HCT116 (cell line): ENCODE results near the gene ATP8A2. TPM values are rescaled to one million over a fixed set of nuclear protein-coding genes. Genes with fewer than 3 reads are reported as not detected.

Experiments used
- ATAC-seq: fragments of 200-7000 bp; cut with Tn5 transposase; 2 replicates; pipeline ENCODE4 v1.9.1; 2020; ENCODE audit warnings: mild to moderate bottlenecking, moderate library complexity
- BruUV-seq: library from RNA; stranded (reverse); fragments of 400-500 nt; replicated peaks from 2 replicates; lab custom pipeline; 2021; lab: Mats Ljungman, UMichigan
- CTCF ChIA-PET: fragments of 300-600 bp; sonication (Branson Sonifier 250); formaldehyde crosslinking; loops from one replicate; lab custom pipeline; 2021; ENCODE audit warnings: antibody characterized with exemption; lab: Charles Lee
- POLR2A ChIA-PET: fragments of 300-600, 350-600 bp; sonication (Branson Sonifier 250); formaldehyde crosslinking; loops from one replicate; lab custom pipeline; 2021; ENCODE audit warnings: antibody characterized with exemption; lab: Charles Lee
- RAD21 ChIA-PET, 2 experiments: fragments of 300-600 bp; sonication (Branson Sonifier 250); formaldehyde crosslinking; loops; one replicate each; lab custom pipeline; 2023; ENCODE audit warnings: low total read pairs in 2 of 2; ENCODE audit not compliant: uncharacterized antibody in 2 of 2, unreplicated experiment in 2 of 2, low non-redundant PET in 1 of 2; lab: Charles Lee
- DNase-seq: peaks from one replicate; pipeline ENCODE4 v3.0.0-alpha.2; 2010; ENCODE audit warnings: low read depth, low spot score
- H2AFZ ChIP-seq: fragments of 200-600 bp; shearing (Covaris generic), sonication (generic); 2 replicates; pipeline ENCODE4 v1.6.1; 2017; ENCODE audit warnings: low read depth, mixed run types, mixed read lengths, antibody characterized with exemption, low read length; ENCODE audit not compliant: poor library complexity, severe bottlenecking
- H3K27ac ChIP-seq: 2 replicates; pipeline ENCODE4 v1.5.1; 2012; ENCODE audit warnings: low read depth, low read length
- H3K27me3 ChIP-seq: fragments of 200-600 bp; sonication (generic); 2 replicates; pipeline ENCODE4 v1.6.1; 2016; ENCODE audit warnings: mixed run types, low read length, mixed read lengths; ENCODE audit not compliant: insufficient read depth
- H3K36me3 ChIP-seq, 2 experiments: fragments of 200-500 bp in 1 of 2; fragments of 200-600 bp in 1 of 2; sonication (Bioruptor generic) in 1 of 2; sonication (generic) in 1 of 2; 2 replicates each; pipeline versions ENCODE4 v1.5.1 to v1.6.1; 2014 to 2016; ENCODE audit warnings: low read length in 2 of 2, inconsistent platforms in 1 of 2, mixed read lengths in 1 of 2, mixed run types in 1 of 2; ENCODE audit not compliant: insufficient read depth in 2 of 2, control insufficient read depth in 1 of 2
- H3K4me1 ChIP-seq, 2 experiments: fragments of 200-600 bp in 1 of 2; sonication (generic) in 1 of 2; 2 replicates each; pipeline versions ENCODE4 v1.5.1 to v1.6.1; 2012 to 2017; ENCODE audit warnings: low read length in 2 of 2, inconsistent platforms in 1 of 2, mild to moderate bottlenecking in 1 of 2, mixed read lengths in 1 of 2, mixed run types in 1 of 2, moderate library complexity in 1 of 2; ENCODE audit not compliant: insufficient read depth in 2 of 2, control insufficient read depth in 1 of 2
- H3K4me2 ChIP-seq: fragments of 200-600 bp; sonication (generic); 2 replicates; pipeline ENCODE4 v1.6.1; 2017; ENCODE audit warnings: mixed run types, low read length, mixed read lengths
- H3K4me3 ChIP-seq, 2 experiments: fragments of 200-600 bp in 1 of 2; sonication (generic) in 1 of 2; replicated peaks in 1 of 2; 2 replicates each; pipeline ENCODE4 v1.5.1; 2011 to 2016; ENCODE audit warnings: low read length in 2 of 2, control low read depth in 1 of 2, low read depth in 1 of 2, mild to moderate bottlenecking in 1 of 2, mixed read lengths in 1 of 2, mixed run types in 1 of 2
- H3K79me2 ChIP-seq: fragments of 200-600 bp; sonication (generic); 2 replicates; pipeline ENCODE4 v1.6.1; 2017; ENCODE audit warnings: mild to moderate bottlenecking, mixed run types, low read length, moderate library complexity, mixed read lengths; ENCODE audit not compliant: insufficient read depth
- H3K9ac ChIP-seq: fragments of 200-600 bp; sonication (generic); 2 replicates; pipeline ENCODE4 v1.6.1; 2016; ENCODE audit warnings: low read length, mixed read lengths
- H3K9me2 ChIP-seq: fragments of 200-600 bp; sonication (generic), shearing (Covaris generic); 2 replicates; pipeline ENCODE4 v1.6.1; 2017; ENCODE audit warnings: mixed run types, mild to moderate bottlenecking, moderate library complexity; ENCODE audit not compliant: insufficient read depth
- H3K9me3 ChIP-seq, 2 experiments: fragments of 200-500 bp in 1 of 2; fragments of 200-600 bp in 1 of 2; sonication (Bioruptor generic) in 1 of 2; sonication (generic) in 1 of 2; 2 replicates each; pipeline ENCODE4 v1.6.1; 2014 to 2017; ENCODE audit warnings: low read length in 2 of 2, mixed read lengths in 2 of 2, inconsistent platforms in 1 of 2, low read depth in 1 of 2, mild to moderate bottlenecking in 1 of 2, mixed run types in 1 of 2, moderate library complexity in 1 of 2; ENCODE audit not compliant: control insufficient read depth in 1 of 2, insufficient read depth in 1 of 2
- H4K20me1 ChIP-seq: fragments of 200-600 bp; sonication (generic), shearing (Covaris generic); 2 replicates; pipeline ENCODE4 v1.6.1; 2017; ENCODE audit warnings: mixed run types, mild to moderate bottlenecking, moderate library complexity; ENCODE audit not compliant: insufficient read depth
- CBX3 ChIP-seq: IDR thresholded peaks from 2 replicates; pipeline ENCODE4 v1.6.1; 2012; ENCODE audit warnings: low read depth
- CEBPB ChIP-seq: IDR thresholded peaks from 2 replicates; pipeline ENCODE4 v1.6.1; 2012; ENCODE audit warnings: low read depth
- CTCF ChIP-seq, 3 experiments: fragments of 200-600 bp in 1 of 3; sonication (generic) in 1 of 3; IDR thresholded peaks in 2 of 3; conservative IDR thresholded peaks in 1 of 3; 2 replicates each; pipeline ENCODE4 v1.5.1; 2012 to 2017; ENCODE audit warnings: low read depth in 2 of 3, low read length in 2 of 3, antibody characterized with exemption in 1 of 3, borderline replicate concordance in 1 of 3, control low read depth in 1 of 3, mild to moderate bottlenecking in 1 of 3, mixed read lengths in 1 of 3, mixed run types in 1 of 3, moderate library complexity in 1 of 3; ENCODE audit not compliant: insufficient read depth in 1 of 3
- FOSL1 ChIP-seq: IDR thresholded peaks from 2 replicates; pipeline ENCODE4 v1.6.1; 2012; ENCODE audit warnings: low read depth
- RAD21 ChIP-seq: IDR thresholded peaks from 2 replicates; pipeline ENCODE4 v1.6.1; 2012; ENCODE audit warnings: low read depth, mild to moderate bottlenecking
- SIN3A ChIP-seq: IDR thresholded peaks from 2 replicates; pipeline ENCODE4 v1.6.1; 2012; ENCODE audit warnings: low read depth
- SP1 ChIP-seq: IDR thresholded peaks from 2 replicates; pipeline ENCODE4 v1.6.1; 2012; ENCODE audit warnings: low read depth
- YY1 ChIP-seq: IDR thresholded peaks from 2 replicates; pipeline ENCODE4 v1.6.1; 2011; ENCODE audit warnings: low read length, low read depth, moderate library complexity, mild to moderate bottlenecking; ENCODE audit not compliant: insufficient replicate concordance; ENCODE audit errors: extremely low read depth
- ZFX ChIP-seq: fragments of 450-650 bp; IDR thresholded peaks from 2 replicates; pipeline ENCODE4 v1.6.1; 2017
- intact Hi-C: fragments of 100-400 bp; cut with micrococcal nuclease; formaldehyde crosslinking; loops from 2 replicates; pipeline ENCODE4 v1.10.0; 2022
- total RNA-seq: library from RNA; stranded (reverse); gene quantifications from one replicate; pipeline ENCODE4 v1.2.1, GENCODE V29; 2021; ENCODE audit not compliant: unreplicated experiment
- TF ChIP-seq, protein P1 (sequence below): IDR thresholded peaks from 2 replicates; pipeline ENCODE4 v1.6.1; 2012
- TF ChIP-seq, protein P2 (sequence below): IDR thresholded peaks from 2 replicates; pipeline ENCODE4 v1.6.1; 2012
- TF ChIP-seq, protein P3 (sequence below): IDR thresholded peaks from 2 replicates; pipeline ENCODE4 v1.6.1; 2012; ENCODE audit warnings: low read depth

Gene ATP8A2
- total RNA-seq, 1 experiment from 2014 or later = not detected

DNA sequence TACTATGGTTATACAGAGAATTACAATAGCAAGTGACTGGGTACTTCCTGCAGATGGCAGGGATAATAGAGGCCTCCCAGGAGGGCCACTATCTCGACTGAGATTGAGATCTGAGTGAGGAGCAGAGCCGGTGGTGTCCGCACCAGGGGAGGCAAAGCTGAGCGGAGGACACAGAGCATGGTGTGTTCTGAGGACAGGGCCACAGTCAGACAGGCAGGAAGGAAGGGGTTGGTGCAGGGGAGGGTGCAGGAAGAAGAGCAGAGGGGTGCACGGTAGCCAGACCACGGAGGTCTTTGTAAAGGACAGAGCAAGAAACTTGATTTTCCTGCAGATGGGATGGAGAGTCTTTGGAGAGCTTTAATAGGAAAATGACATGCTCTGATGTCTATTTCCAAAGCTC lies 527.7 kb downstream of the ATP8A2 start:
- no peaks in the 10 kb centered on the region for H3K9me3 ChIP-seq
- RAD21 ChIA-PET = no interaction called here
- POLR2A ChIA-PET = no interaction called here

DNA sequence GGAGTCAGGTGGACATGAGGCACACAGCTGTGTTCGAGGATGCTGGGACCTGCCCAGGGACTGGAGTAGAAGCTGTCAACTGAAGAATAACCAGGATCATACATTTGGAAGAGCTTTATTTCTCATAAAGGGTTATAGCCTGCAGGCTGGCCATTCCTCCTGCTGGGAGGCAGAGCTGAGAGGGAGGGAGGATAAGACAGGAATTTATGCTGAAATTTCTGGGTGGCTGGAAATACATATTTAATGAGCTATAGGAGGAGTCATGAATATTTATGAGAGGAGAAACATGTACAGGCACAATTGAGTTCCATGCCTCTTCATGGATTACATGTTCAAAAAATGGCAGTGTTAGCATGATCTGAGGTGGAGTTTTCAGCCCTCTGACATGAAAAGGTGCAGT lies 528.2 kb downstream of the ATP8A2 start:
- no peaks in the 10 kb centered on the region for H3K79me2 ChIP-seq
- H3K9me2 ChIP-seq = no peaks in the 10 kb centered on the region
- H2AFZ ChIP-seq = no peak overlapping the region
- no peak overlapping the region for H3K4me2 ChIP-seq
- ChIA-PET POLR2A (no interaction called here), RAD21 (no interaction called here), CTCF (no interaction called here)
- H3K4me1 ChIP-seq = no peaks in the 10 kb centered on the region
- H3K27ac ChIP-seq = no peak overlapping the region
- ATAC-seq (no peak), DNase-seq (no peak)
- no TSS peak for BruUV-seq
- no peaks in the 10 kb centered on the region for H3K9me3 ChIP-seq
- H4K20me1 ChIP-seq = no peaks in the 10 kb centered on the region
- no peaks in the 10 kb centered on the region for H3K36me3 ChIP-seq
- H3K4me3 ChIP-seq = no peak overlapping the region
- no peak for TF ChIP-seq FOSL1
- no peak for TF ChIP-seq CTCF (IDR thresholded peaks at IDR 0.05 in 2 of 3, conservative IDR thresholded peaks at IDR 0.05 in 1 of 3; ENCODE audit: borderline replicate concordance in 1 of 3, insufficient read depth in 1 of 3, low read depth in 2 of 3, low read length in 2 of 3)
- no peak for TF ChIP-seq SP1
- TF ChIP-seq ZFX = no peak
- TF ChIP-seq SIN3A = no peak
- TF ChIP-seq, protein P1, sequence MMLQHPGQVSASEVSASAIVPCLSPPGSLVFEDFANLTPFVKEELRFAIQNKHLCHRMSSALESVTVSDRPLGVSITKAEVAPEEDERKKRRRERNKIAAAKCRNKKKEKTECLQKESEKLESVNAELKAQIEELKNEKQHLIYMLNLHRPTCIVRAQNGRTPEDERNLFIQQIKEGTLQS = no peak
- no peak for TF ChIP-seq CBX3
- no peak for TF ChIP-seq YY1
- no peak for TF ChIP-seq CEBPB
- TF ChIP-seq, protein P2, sequence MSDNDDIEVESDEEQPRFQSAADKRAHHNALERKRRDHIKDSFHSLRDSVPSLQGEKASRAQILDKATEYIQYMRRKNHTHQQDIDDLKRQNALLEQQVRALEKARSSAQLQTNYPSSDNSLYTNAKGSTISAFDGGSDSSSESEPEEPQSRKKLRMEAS = no peak
- TF ChIP-seq RAD21 = no peak
- TF ChIP-seq, all 23 proteins: peak for 0
- intact Hi-C loops = no loop called here
- peaks cover 35% of the 10 kb centered on the region for H3K27me3 ChIP-seq
- H3K9ac ChIP-seq = no peak overlapping the region

More for the DNA sequence above, 527.7 kb downstream of the ATP8A2 start:
- H3K9ac ChIP-seq = no peak overlapping the region
- H3K4me3 ChIP-seq = no peak overlapping the region
- H3K79me2 ChIP-seq = no peaks in the 10 kb centered on the region
- no peaks in the 10 kb centered on the region for H3K36me3 ChIP-seq
- DNase-seq (no peak), ATAC-seq (no peak)
- CTCF ChIA-PET = no interaction called here
- H3K9me2 ChIP-seq = no peaks in the 10 kb centered on the region
- H3K4me1 ChIP-seq = no peaks in the 10 kb centered on the region
- no peak overlapping the region for H3K4me2 ChIP-seq
- H3K27me3 ChIP-seq = peaks cover 30% of the 10 kb centered on the region
- H2AFZ ChIP-seq = no peak overlapping the region
- intact Hi-C loops = no loop called here
- H4K20me1 ChIP-seq = no peaks in the 10 kb centered on the region
- no peak for TF ChIP-seq FOSL1
- TF ChIP-seq, protein P3, sequence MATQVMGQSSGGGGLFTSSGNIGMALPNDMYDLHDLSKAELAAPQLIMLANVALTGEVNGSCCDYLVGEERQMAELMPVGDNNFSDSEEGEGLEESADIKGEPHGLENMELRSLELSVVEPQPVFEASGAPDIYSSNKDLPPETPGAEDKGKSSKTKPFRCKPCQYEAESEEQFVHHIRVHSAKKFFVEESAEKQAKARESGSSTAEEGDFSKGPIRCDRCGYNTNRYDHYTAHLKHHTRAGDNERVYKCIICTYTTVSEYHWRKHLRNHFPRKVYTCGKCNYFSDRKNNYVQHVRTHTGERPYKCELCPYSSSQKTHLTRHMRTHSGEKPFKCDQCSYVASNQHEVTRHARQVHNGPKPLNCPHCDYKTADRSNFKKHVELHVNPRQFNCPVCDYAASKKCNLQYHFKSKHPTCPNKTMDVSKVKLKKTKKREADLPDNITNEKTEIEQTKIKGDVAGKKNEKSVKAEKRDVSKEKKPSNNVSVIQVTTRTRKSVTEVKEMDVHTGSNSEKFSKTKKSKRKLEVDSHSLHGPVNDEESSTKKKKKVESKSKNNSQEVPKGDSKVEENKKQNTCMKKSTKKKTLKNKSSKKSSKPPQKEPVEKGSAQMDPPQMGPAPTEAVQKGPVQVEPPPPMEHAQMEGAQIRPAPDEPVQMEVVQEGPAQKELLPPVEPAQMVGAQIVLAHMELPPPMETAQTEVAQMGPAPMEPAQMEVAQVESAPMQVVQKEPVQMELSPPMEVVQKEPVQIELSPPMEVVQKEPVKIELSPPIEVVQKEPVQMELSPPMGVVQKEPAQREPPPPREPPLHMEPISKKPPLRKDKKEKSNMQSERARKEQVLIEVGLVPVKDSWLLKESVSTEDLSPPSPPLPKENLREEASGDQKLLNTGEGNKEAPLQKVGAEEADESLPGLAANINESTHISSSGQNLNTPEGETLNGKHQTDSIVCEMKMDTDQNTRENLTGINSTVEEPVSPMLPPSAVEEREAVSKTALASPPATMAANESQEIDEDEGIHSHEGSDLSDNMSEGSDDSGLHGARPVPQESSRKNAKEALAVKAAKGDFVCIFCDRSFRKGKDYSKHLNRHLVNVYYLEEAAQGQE = no peak
- H3K27ac ChIP-seq = no peak overlapping the region
- no TSS peak for BruUV-seq
